Epithelial cell of proximal tubule (primary cell): ENCODE data around the gene PLCL2. TPM values are rescaled to one million over a fixed set of nuclear protein-coding genes. Genes with fewer than 3 reads are reported as not detected.

Experiments used
- DNase-seq: peaks from one replicate; pipeline ENCODE4 v3.0.0-alpha.2; 2011; ENCODE audit warnings: low read depth
- H3K4me3 ChIP-seq: 2 replicates; pipeline ENCODE4 v1.5.1; 2011; ENCODE audit warnings: low read depth, mild to moderate bottlenecking, low read length
- CTCF ChIP-seq: conservative IDR thresholded peaks from 2 replicates; pipeline ENCODE4 v1.5.1; 2012; ENCODE audit warnings: low read depth, mild to moderate bottlenecking, low read length
- total RNA-seq: library from RNA; depleted of rRNA; stranded (reverse); fragments of >200 nt; gene quantifications from 2 replicates; pipeline ENCODE4 v1.2.3, GENCODE V29; 2015

The PLCL2 gene
- total RNA-seq, 1 donor from 2014 or later = 3.5 TPM

GRCh38 chr3:16908016-16908807, 23.5 kb downstream of the PLCL2 start:
- no peak for DNase-seq
- H3K4me3 ChIP-seq = no peak overlapping the region
- TF ChIP-seq CTCF = no peak

DNA sequence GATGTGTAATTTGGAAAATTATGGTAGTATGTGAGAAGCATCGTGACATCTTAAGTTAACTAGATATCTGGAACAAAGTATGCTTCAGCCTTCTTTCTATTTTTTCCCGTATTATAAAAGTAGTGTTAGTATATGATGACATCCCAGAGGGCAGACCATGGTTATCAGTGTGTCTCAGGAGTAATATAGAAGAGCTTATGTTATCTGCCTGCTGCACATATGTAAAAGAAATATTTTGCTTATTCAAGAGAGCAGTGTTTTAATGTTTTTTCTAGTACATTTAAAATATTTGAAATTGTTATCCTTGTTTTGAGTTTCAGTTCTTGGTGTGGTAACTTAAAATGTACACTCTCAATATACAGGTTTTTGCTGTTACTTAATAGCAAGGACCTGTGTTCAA, 24.1 kb downstream of the PLCL2 start:
- no peak overlapping the region for H3K4me3 ChIP-seq
- no peak for TF ChIP-seq CTCF
- no peak for DNase-seq

GRCh38 chr3:16909802-16910201, 25.0 kb downstream of the PLCL2 start:
- no peak for TF ChIP-seq CTCF
- H3K4me3 ChIP-seq = no peak overlapping the region
- no peak for DNase-seq

DNA sequence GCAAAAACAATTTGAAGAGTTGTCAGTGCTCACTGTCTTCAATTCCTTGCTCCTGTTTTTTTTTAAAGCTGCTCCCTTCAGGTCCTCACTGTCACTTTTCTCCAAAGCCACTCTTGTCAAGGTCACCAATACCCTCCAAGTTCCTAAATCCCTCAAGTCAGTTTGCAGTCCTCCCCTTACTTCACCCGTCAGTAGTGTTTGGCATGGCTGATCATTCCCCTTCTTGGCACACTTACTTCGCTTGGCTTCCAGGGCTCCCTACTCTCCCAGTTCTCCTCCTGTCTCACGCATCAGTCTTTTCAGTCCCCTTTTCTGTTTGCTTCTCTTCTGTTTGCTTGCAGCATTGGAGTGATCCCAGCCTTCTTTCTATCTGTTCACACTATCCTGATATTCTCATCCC, 25.5 kb downstream of the PLCL2 start:
- no peak for DNase-seq
- H3K4me3 ChIP-seq = no peak overlapping the region
- TF ChIP-seq CTCF = no peak

DNA sequence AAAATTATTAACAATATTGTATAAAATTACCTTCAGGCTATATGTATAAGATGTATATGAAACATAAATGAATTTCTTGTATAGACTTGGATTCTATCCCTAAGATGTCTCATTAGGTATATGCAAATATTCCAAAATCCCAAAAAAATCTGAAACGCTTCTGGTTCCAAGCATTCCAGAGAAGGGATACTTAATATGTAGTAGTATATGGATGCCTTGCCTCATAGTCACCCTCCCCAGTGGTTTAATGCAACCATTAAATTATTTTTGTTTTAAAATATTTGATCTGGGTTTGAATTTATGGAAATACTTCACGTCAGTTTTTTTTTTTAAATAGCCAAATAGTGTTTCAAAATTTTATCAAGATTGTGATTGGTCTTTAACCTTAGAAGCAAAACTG, 27.2 kb downstream of the PLCL2 start:
- no peak for DNase-seq
- TF ChIP-seq CTCF = no peak
- no peak overlapping the region for H3K4me3 ChIP-seq

DNA sequence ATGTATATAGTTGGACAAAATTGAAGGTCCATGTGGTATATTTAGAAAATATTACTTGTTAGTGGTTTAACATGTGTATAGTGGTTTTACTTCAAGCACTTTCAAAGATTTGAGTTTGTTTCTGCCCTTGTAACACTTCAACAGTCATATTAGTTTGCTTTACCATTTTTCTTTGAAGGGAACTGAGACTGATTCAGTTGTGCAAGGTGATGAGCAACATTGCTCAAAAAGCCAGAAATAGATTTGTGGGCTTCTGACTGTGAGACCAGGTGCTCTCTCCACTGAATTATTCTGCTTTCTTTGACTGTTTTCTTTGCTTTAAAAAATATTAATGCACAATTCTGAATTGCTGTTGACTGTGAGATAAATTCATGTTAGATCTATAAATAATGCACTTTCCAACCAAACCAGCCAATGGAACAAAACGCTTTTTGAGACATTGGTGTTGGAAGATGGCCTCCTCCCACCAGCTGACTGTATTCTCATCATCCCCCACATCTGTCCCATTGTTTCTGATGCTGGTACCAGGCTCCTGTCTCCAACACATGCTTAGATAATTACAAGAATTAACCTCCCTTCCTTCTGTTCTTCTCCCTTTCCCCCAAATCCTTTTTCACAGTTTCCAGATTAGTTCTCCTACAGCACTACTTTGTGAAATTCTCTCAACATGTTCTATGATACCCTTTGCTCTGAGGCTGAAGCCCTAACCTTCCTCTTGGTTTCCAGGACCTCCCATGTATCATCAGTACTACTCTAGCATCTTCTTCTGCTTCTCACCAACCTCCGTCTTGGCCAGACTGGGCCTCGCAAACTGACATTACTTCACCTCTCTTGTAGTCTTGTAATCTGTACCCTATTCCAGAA, 27.9 kb downstream of the PLCL2 start:
- no peak for TF ChIP-seq CTCF
- H3K4me3 ChIP-seq = no peak overlapping the region
- no peak for DNase-seq

DNA sequence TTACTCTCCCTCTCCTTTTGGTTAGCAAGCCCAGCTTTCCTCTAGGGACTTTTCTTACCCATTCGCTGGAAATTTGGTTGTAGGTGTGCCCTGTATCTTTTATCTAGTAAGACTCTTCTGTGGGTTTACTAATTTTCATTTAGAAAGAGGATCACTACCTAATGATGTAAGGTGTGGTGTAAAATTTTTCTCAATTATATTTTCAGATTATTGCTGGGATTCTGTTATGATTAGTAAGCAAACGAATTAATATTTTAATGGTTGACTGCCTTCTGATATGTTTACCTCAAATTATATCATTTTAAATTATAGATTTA, 28.5 kb downstream of the PLCL2 start:
- H3K4me3 ChIP-seq = no peak overlapping the region
- no peak for DNase-seq
- no peak for TF ChIP-seq CTCF
